ENCODE data around the gene MAGI2.
"Not testable (repeated sequence)": the region's sequence is repeated elsewhere in the genome, so short reads cannot be mapped to it uniquely, and the experiment has no call there.

Gene MAGI2

GRCh38 chr7:79137942-79138341 lies 315.5 kb downstream of the MAGI2 start:
- no peak for DNase-seq

DNA sequence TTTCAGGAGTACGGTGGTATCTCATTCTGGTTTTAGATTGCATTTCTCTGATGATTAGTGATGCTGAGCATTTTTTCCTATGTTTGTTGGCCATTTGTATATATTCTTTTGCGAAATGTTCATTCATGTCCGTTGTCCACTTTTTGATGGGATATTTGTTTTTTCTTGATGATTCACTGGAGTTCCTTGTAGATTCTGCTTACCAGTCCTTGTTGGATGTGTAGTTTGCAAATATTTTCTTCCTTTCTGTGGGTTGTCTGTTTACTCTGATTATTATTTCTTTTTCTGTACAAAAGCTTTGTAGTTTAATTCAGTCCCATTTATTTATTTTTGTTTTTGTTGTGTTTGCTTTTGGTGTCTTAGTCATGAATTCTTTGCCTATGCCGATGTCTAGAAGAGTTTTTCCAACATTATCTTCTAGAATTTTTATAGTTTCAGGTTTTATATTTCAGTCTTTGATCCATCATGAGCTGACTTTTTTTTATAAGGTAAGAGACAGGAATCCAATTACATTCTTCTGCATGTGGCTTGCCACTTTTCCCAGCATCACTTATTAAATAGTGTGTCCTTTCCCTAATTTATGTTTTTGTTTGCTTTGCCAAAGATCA lies 320.5 kb downstream of the MAGI2 start:
- no peak for DNase-seq

GRCh38 chr7:79130715-79131114 lies 322.8 kb downstream of the MAGI2 start:
- no peak for DNase-seq

DNA sequence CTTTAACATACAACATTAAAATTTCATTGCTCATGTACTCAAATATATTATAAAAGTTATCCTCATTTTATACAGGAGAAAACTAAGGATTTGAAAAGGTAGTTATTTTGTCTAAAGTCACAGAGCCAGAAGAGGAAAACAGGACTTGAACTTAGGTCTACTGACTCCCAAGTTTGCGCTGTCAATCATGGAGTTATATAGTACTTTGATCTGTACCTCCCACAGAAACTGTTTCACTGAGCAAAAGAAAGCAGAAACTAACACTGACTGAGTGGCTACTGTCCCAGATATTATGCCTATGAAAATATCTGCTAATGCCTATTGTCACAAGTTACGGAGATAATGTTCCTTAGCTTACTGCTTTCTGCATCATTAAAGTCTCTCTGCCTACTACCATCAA lies 329.1 kb downstream of the MAGI2 start:
- DNase-seq: no peak

DNA sequence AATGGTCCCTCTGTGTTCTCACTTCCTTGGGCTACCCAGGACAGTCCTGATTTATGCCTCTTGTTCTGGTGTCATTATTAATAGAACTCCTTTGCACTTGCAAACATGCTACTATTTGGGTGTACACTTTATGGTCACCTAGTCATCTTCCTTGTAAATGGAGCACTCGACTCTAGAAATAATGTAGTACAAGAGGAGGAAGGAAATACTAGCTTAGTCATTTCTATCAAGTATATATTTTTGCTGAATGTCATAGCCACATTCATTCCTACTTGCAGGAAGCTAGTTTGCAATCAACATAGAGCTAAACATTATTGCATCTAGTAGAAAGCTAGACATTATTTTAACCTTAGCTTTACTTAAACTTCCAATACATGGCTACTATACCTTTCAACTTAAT lies 335.3 kb downstream of the MAGI2 start:
- DNase-seq: no peak

- DNase-seq: no peak
Measured at GRCh38 chr7:79096361-79096805, 357.1 kb downstream of the MAGI2 start.

- no peak for DNase-seq
Measured at GRCh38 chr7:79093421-79093820, 360.0 kb downstream of the MAGI2 start.

GRCh38 chr7:79091661-79092060 lies 361.8 kb downstream of the MAGI2 start:
- DNase-seq: no peak

- no peak for DNase-seq
Measured at GRCh38 chr7:79091011-79091410, 362.5 kb downstream of the MAGI2 start.

DNA sequence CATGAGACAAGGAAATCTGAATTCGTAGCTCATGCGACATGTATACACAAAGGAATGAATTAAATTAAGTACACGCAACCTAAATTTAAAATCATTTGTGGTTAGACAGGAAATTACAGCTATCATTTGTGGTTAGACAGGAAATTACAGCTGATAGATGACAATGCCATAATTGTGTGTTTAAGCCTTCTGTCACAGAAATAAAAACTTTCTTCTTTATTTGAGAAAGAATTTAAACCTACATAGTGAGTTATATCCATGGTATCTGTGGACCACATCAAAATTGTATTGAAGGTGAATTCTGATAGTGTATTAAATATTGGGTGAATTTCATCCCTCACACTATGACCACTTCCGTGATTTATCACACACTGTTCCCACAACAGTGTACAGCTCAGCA lies 362.9 kb downstream of the MAGI2 start:
- no peak for DNase-seq

GRCh38 chr7:79084423-79084822 lies 369.0 kb downstream of the MAGI2 start:
- DNase-seq: no peak

- DNase-seq: no peak
Measured at GRCh38 chr7:79079919-79080554, 373.4 kb downstream of the MAGI2 start.

GRCh38 chr7:79078273-79078672 lies 375.2 kb downstream of the MAGI2 start:
- no peak for DNase-seq

DNA sequence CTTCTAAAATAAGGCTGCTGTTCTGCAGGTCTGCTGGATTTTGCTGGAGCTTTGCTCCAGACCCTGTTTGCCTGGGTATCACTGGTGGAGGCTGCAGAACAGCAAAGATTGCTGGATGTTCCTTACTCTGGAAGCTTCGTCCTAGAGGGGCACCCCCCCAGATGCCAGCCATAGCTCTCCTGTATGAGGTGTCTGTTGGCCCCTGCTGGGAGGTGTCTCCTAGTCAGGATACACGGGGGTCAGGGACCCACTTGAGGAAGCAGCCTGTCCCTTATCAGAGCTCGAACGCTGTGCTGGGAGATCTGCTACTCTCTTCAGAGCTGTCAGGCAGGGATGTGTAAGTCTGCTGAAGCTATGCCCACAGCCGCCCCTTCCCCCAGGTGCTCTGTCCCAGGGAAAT lies 382.3 kb downstream of the MAGI2 start:
- DNase-seq: not testable (repeated sequence)

- DNase-seq: no peak
Measured at GRCh38 chr7:79064187-79064823, 389.2 kb downstream of the MAGI2 start.

GRCh38 chr7:79063019-79063698 lies 390.3 kb downstream of the MAGI2 start:
- no peak for DNase-seq

- DNase-seq: no peak
Measured at GRCh38 chr7:79060498-79060897, 393.0 kb downstream of the MAGI2 start.

- DNase-seq: no peak
Measured at GRCh38 chr7:79055722-79056415, 397.6 kb downstream of the MAGI2 start.

DNA sequence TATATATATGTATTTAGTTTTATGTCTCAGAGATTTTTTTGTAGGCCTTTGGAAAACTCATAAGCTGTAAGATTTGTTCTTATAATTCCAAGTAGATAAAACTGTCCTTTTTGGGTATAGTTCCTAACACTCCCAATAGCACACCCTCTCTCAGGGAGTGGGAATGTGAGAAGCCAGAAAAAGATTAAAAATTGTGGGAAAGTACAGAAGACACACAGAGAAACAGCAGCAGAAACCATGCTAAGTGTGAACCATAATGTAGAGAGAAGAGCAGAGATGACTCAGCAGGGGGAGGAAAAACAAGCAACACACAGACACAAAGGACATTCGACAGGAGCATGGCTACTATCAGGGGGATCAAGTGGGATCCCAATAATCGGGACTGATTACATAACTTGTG lies 401.6 kb downstream of the MAGI2 start:
- no peak for DNase-seq

DNA sequence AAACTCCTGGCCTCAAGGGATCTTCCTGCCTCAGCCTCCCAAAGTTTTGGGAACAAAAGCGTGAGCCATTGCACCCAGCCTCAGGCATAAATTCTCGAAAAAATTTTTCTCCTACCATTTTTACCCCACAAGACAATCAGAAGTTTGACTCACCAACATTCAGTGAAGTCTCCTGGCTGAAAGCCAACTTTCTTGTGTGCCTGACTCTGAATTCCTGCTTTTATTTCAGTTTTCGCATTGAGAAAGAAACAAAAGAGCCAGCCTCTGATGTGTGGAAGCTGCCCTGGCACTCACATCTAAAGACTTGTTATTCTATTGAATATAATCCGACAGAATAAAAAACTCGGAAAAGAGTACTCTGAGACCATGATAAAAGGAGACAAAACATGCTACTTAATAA lies 402.9 kb downstream of the MAGI2 start:
- DNase-seq: no peak

DNA sequence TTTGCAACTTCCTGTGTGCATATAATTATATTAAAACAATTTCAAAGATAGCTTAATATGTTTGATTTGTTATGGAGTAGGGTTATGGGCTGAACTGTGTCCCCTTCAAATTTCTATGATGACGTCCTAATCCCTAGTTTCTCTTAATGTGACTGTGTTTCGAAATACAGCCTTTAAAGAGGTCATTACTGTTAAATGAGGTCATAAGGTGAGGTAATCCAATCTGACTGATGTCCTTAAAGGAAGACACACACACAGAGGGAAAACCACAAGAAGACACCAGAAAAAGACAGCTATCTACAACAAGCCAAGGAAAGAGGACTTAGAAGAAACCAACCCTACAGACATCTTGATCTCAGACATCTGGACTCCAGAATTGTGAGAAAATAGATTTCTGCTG lies 407.4 kb downstream of the MAGI2 start:
- no peak for DNase-seq

DNA sequence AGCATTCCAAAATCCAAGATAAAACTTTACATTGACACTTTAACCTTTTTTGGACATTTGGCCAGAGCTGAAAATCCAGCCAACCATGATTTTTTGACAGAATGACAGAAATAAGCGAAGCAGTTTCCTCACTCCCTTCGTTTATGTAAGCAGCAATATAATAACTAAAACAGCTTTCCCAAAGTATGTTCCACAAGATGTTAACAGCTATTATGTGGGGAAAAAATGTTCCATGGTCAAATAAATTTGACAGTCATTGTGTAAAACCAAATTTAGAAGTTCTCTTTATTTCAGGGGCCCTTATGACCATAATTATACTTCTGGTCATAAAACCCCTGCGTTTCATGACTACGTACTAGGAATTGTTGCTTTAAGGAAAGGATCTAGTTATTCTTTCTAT lies 416.5 kb downstream of the MAGI2 start:
- DNase-seq: no peak

DNA sequence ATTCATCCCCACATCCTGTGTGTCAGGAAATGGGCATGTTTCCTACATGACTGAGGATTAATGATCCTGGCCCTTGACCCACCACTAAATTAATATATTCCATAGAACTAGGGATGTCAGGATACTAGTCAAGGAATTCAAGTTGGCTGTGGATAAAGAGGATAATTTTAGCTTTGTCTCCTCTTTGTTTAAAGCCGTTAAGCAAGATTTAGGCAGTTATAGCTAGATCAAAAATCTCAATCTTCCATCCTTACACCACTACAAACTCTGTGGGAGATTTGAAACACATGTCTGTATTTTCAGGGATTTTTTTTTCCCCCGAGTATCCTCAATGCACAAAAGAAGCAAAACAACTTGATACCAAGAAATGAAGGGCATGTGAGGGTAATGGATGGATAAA lies 417.1 kb downstream of the MAGI2 start:
- no peak for DNase-seq
